NCI-H2227 (cell line): Measurements from ENCODE around the gene MINAR2.

Source experiments
- DNase-seq: peaks from one replicate; lab custom pipeline; 2025; ENCODE audit not compliant: unreplicated experiment; lab: John Stamatoyannopoulos, UW

Gene MINAR2

GRCh38 chr5:129771058-129771838 is 23.4 kb downstream of the MINAR2 start:
- DNase-seq, result no peak

DNA sequence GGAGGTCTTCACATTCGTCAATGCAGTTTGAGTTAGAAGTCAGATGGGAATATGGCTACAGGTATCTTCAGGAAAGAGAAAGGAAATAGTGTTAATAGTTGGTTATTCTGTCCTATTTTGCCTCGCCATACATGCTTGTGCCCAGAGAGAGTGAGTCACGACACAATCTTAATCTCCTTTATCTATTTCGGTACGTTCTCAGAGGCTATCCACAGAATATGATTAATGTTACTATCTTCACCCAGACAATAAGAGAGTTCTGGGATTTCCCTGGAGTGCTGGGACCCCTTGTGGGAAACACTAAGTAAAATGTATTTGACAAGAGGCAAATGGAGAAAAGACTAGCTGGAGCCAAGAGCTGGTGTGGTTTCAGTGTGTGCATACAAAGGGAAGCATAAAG is 25.5 kb downstream of the MINAR2 start:
- no peak for DNase-seq

DNA sequence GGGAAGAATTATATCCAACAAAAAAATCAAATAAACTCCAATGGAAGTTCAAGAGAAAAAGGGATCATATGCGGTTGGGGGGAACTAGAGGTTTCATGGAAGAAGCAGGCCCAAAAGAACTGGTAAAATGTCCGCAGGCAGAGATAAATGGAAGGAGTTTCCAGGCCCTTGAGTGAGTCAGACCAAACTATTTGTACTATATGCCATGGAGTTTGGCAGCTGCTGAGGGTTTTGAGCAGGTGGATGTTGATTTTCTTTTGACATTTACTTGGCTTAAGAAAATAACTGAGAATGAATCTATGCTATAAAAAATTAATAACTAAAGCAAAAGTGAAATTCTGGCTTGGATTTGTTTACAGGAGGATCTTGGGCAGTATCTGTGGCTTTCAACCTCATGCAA is 33.7 kb downstream of the MINAR2 start:
- DNase-seq, result no peak

GRCh38 chr5:129803403-129803802 is 55.5 kb downstream of the MINAR2 start:
- no peak for DNase-seq

- no peak for DNase-seq
Observed at GRCh38 chr5:129804705-129805104, 56.8 kb downstream of the MINAR2 start.

DNA sequence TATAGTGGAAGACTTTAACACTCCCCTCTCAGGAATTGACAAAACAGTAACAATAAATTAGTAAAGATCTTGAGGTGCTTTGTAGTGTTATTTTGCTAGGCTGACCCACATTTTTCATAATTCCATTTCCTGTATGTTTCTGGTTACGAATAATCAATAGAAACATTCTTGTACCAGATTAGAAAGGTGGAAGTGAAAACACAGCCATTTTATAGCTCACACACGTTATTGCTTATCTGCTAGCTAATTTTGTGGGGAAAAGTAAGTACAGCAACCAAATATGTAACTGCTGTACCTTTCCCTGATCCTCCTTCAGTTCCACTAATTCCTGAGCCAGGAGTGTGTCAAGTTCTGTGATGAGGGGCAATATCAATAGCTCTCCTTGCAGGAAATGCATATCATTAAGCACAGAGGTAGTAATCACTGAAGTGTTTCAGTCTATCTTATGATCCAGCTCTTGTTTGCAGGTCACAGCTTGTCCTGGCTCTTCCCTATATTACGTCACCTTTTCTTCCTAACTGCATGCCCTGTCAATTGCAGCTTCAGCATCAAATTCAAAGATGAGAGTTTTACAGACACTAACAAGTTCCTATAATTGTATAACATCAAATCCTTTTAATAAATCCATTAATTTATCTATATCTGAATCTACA is 59.4 kb downstream of the MINAR2 start:
- no peak for DNase-seq
